ENCODE data around the gene DYRK2.

GRCh38 chr12:67681105-67681778, 32.7 kb downstream of the DYRK2 start:
- TF ChIP-seq CTCF (IDR thresholded peaks at IDR 0.05) (no peak), POLR2A (IDR thresholded peaks at IDR 0.05) (no peak)
